Activated effector memory CD4-positive, alpha-beta T cell treated with Interleukin-2 at 50 U/mL for 16 hours (primary cell): ENCODE results near the gene TENM4.

Experiments
- DNase-seq: peaks from one replicate; pipeline ENCODE4 v3.0.0-alpha.2; 2020

TENM4 gene

DNA sequence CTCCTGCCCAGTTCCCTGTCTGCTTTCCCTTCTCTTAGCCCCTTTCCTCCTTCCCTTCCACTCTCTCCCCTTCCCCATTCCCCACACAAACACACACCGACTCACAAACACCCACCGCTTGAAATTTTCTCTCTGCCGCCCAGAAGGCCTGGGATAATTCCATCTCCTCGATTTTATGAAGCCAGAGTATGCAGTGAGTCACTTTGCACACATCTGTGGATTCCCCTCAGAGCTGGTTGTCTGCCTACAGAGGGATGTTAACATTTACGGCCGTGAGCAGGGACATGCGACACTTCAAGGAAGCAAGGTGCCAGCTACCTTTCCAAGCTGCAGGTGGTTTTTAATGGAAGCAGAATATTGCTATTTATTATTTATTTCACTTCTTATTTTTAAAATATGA lies 332.0 kb downstream of the TENM4 start:
- DNase-seq = no peak

DNA sequence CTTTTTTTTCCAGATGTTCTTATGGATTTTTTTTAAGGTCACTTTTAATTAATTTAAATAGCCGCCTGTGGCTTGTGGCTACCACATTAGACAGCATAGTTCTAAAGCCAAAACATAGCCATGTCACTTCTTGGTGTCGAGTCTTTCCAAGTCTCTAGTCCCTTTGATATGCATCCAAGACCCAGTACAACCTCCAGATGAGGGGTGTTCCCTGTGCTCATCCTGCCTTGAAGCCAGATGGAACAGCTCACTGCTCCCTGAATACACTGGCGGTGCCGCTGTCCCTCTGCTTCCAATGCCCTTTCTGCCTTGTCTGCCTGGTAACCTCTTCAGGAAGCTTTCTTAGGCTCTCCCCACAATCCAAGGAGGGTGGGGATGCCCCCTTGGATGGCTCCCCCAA lies 338.0 kb downstream of the TENM4 start:
- no peak for DNase-seq

DNA sequence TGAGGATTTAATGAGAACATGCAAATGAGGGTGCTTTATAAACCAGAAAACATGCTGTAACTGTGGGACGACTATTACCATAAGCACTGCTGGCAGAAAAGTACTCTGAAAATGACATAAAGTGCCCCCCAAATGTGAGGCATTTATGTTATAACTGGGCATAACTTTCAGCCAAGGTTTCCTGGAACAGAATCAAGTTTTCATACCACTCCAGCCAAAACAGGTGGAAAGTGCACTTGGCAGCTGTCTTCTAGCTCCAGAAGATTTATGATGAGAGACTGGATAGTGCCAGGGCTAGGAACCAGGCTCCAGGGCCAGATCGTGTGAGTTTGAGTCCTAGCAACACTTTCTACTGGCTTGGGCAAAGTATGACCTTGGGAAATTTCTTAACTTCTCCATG lies 339.2 kb downstream of the TENM4 start:
- no peak for DNase-seq

DNA sequence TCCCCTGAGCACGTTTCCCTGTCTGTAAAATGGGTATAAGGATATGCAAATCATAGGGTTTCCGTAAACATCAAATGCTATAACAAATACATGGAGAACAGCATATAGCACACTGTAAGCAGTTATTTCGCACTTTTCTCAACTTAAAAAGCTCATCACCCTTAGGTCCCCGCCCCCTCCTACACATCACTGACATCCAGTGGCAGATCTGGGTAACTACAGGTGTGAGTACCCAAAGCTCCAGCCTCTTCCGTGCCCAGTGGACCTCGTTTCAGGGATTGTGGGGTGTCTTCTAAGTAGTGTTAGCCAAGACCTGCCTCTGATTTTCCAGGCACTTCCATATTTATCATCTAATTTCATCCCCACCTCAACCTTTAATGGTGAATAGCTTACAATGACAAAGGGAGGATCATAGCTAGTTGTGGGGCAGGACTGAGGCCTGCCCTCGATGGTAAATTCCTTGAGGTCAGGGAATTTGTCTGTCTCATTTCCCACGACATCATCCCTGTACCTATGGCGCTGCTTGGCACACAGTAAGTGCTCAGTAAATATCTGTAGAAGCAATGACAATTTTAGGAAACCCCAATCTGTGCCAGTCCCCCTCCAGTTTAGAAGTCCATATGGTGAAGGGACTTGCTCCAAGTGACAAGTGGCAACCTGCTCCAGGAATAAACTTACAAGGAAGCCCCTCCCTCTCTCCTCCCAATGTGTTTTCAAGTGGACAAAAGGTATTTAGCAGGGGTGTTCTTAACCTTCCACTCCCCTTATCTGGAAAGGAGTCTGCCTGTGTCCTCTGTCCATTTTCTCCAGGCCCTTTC lies 340.5 kb downstream of the TENM4 start:
- DNase-seq = no peak

DNA sequence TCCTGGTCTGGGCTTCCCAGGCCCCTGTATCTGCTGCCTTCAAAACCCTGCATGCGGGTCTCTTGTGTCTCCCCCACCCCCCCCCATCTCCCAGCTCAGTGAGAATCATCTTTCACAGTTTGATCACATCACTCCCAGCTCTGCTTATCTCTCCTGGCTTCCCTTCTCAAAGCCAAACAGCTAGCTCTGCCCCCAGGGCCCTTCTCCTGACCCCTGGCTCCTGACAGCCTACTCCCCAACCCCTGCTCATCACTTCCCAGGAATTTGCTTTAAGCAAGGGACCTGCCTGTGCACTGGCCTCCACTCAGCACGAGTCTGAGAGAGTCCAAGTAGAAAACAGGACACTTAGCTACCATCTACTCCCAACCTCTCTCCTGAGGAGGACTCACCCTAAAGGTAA lies 342.7 kb downstream of the TENM4 start:
- no peak for DNase-seq

DNA sequence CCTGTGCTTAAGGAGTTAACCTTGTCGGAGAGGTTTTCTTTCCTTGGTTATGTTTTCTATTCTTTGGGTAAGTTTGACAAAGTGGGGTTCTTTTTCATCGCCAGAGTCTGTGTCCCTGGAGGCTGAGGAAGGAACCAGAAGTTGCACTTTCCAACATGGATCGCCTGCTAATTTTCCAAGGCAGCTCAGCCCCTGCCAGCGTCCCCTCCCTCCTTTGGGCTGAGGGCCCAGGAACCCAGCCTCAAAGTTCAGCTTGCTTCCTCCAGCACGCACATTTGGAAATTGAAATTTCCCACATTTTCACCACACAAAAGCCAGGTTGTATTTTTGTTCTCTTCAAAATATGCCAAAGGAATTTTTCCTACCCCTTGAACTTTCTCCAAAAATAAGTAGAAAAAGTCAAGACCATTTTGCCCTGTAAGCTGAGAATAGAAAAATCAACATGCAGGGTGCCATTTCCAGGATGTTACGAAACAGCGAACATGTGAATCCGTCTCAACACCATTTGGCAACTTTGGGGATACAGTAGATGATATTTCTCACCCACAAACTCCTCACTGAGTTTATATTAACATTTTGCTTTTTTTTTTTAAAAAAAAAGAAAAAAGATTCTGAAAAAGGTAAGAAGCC lies 343.5 kb downstream of the TENM4 start:
- DNase-seq = no peak

DNA sequence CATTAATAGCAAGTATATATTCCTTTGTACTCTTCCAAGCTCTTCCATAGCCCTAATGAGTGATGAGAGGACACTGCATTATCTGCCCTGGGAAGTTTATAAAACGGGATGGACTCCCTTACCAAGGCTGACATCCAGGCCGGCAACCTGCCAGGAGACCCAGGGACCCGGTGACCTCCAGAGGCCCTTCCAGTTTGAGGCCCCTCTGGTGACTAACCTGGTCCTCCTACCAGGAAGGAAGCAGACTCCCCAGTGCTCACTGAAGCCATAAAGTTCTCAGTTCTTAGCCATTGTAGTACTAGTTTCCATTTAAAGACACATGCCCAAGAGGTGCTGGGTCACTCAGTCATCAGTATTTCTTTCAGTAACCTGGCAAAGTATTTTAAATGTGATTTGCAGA lies 345.4 kb downstream of the TENM4 start:
- no peak for DNase-seq

DNA sequence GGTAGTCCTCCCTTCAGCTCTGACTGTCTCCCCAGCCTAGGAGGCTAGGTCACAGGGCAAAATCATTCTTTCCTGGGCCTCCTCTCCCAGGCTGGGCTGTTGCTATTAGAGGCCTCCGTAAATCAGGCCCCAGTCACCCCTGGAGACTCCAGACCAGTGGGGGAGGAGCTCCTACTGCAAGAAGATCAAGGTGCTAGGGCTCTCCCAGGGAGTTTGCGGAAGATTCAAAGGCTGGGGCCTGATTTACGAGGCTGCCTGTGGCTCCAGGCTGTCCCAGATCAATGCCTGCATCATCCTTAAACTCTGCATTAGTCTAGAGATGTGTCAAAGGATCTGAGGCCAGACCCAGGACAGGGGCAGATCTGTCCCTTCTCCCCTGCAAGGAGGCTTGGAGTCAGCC lies 346.2 kb downstream of the TENM4 start:
- no peak for DNase-seq

DNA sequence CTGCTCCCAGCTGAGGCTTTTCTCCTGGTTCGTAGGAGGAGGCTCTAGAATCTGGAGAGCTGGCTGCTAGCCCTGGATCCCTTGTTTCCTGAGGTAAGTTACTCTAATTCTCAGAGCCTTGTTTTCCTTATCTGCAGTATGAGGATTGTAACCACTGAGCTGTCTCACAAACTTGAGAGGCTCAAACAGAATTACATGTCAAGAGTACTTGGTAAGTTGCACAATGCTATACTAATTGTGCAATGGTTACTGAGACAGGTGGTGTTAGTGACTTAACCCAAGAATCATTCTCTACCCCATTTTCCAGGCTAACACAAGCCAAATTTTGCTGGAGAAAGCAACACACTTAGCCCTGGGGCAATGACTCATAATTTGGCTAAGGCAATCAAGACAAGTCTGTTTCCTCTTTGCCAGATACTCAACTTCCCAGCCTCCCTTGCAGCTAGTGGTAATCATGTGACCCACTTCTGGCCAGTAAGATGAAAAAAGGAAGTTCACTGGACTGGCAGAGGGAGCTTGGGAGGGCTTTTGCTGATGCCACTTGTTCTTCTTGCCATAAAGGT lies 348.0 kb downstream of the TENM4 start:
- no peak for DNase-seq

DNA sequence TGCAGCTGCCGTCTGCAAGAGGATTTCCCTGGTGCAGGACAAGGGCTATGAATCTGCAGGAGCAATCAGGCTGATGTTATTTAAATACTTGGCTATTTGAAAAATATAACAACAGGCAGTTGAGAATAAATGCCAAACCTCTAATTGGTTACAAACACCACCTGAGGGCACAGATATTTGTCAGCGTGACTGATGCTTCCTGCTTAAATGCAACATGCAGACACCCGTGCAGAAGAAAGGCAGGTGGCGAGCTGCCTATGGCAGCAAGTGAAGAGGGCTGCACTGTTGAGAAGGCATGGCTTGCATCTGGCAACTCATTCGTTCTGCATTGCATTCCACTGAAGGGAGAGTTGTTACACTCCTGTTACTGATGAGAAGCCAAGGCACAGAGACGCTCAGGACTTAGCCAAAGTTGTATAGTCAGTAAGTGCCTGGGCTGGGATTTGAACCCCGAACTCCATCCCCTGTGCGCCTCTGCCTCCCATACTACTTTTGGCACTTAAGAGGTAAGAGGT lies 350.6 kb downstream of the TENM4 start:
- DNase-seq = no peak

DNA sequence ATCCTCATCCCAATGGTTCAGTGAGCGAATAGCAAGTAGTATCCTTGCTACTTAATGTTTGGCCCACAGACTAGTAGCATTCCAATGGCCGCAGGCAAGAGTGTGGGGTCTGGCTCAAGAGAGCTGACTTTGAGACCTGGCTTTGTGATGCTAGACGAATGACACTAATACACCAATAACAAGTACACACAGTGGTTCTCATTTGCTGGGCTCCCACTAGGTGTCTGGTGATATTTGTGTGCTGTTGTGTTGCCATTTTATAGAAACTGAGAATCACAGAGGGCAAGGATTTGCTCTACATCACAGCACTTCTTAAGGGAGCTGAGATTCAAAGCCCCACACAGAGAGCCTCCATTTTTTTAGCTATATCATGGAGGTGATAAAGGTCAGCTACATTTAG lies 351.2 kb downstream of the TENM4 start:
- no peak for DNase-seq

DNA sequence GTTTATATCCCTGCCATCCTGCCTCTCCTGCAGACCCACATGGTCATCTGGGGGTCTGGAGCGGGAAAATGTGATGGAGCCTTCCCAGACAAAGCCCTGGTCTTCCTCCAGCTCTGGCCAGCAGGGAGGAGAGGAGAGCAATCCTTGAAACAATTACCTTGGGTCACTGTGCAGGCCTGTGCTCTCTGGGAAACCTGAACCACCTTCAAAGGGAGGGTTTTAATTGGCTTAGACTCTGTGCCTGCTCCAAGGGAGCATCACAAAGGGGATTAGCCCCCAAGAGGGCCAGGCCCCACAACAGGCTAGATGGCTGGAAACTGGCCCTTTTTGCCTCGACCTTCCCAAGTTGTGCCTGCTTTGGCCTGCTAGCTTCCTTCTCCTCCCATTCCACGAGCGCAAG lies 351.9 kb downstream of the TENM4 start:
- DNase-seq = no peak

DNA sequence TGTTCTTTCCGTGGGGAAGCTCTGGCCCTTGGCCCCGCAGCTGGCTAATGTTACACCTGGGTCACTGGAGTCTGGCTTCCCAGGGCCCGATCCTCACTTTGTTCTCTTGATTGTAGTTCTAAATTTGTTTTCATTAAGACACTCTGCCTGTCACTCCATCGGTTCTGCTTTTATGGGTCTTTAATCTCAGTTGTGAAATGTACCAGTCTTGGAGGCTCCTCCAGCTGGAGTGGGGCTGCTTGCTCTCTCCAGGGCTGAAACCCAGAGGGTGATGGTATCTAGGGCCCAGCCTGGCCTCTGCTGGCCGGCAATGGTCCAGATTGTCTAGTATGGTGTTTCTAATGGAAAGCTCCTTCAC lies 352.9 kb downstream of the TENM4 start:
- no peak for DNase-seq

DNA sequence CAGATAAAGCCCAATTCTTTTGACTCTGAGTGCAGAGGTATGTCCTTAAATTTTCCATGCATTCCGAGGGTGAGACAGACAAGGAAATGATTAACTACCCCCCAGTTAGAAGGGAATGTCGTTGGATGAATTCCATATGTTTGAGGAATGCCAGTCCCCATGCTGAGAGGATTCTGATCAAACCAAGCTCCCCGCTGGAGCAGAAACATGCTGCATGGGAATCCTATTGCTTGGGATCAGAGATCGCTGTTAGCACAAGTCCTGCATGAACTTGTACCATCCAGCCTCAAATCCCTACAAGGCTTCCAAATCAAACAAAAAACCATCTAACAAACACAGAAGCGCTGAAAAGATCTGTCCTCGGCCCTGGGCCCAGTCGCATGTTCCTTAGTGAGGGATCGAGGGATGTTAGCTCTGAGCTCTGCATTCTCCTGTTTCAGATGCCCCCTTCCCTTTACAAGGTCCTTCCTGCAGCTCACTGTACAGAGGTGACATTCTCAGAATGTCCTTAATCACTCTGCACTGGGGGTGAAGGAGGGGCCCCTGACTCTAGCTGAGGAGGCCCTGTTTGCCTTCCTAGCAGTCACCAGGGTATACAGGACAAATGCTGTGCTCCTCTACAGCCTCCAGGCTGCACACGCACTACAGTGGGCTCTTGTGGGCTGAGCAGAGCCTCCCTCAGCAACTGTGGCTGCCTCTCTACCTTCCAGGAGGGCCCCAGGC lies 353.4 kb downstream of the TENM4 start:
- DNase-seq = no peak

DNA sequence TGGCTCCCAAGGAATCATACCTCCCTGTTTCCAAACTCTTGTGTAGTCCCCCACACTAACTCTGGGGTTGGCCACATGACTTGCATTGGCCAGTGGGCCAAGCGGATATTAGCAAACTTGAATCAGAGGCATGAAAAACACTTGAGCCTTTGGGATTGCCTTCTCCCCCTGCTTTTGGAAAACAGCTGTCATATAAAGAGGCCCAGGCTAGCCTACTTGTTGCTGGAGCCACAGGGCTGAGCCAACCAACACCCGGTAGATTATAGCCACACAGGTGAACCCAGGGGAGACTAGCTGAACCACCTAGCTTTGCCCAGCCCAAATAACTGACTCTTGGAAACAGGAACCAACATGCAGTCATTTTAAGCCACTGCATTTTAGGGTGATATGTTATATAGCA lies 354.8 kb downstream of the TENM4 start:
- DNase-seq = no peak

DNA sequence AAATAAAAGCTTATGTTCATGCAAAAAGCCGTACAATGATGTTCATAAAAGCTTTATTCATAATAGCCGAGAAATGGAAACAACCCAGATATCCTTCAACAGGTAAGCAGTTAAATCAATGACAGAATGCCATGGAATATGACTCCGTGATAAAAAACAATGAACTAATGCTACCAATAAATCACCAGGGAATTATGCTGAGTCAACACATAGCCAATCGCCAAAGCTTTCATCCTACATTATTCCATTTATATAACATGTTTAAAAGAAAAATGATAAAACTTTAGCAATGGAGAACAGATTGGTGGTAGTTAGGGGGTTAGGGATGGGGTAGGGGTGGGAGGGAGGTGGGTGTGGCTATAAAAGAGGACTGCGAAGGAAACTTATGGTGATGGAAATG lies 356.4 kb downstream of the TENM4 start:
- no peak for DNase-seq

DNA sequence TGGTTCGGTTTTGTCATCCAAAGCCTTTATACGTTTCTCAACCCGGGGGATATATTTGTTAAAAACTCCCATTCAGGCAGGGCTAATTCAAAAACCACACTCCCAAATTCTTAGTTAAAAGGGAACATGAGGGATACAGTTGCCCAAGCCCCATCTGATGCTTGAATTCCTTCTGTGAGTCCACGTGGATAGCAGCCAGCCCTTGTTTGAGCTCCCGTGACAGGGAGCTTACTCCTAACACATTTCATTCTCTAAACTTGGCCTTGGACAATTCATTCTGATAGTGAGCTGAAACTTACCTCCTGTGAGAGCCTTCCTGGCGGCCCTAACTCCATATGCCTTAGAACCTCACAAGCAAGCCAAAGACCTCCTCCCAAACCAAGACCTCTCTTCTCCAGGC lies 357.5 kb downstream of the TENM4 start:
- no peak for DNase-seq

DNA sequence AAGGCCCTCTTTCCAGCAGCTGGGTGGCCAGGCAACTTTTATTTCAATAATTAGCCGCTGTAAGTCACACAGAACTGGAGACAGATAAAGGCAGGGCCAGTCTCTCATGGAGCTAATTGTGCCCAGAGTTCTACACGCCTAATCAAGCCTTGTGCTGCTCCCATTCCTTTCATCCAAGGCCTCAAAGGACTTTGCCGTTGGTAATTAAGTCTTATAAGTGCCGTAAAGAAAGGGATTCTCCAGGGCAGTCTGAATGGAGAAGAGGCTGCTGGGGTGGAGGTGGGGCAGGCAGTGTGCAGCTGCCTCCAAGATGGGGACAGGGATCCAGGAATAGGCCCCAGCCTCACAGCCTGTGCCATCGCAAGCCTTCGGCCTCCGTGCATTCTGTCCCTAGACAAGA lies 357.9 kb downstream of the TENM4 start:
- DNase-seq = no peak

DNA sequence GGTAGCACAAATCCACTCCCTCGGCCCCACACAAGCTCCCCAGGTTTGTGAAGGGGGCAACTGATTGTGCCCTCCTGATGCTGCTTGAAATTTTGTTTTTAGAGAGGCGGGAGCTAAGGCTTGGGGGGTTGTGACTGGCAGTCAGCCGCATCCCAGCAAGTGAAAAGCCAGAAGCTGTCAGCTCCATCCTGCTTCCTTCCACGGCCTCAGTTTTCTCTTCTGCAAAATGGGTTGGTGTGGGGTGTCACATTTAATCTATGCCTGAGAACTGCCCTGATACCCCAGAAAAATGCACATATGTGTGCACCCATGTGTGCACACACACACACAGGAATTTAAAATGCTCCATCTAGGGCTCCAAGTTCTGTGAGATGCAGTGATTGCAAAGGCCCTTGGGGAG lies 358.6 kb downstream of the TENM4 start:
- no peak for DNase-seq

DNA sequence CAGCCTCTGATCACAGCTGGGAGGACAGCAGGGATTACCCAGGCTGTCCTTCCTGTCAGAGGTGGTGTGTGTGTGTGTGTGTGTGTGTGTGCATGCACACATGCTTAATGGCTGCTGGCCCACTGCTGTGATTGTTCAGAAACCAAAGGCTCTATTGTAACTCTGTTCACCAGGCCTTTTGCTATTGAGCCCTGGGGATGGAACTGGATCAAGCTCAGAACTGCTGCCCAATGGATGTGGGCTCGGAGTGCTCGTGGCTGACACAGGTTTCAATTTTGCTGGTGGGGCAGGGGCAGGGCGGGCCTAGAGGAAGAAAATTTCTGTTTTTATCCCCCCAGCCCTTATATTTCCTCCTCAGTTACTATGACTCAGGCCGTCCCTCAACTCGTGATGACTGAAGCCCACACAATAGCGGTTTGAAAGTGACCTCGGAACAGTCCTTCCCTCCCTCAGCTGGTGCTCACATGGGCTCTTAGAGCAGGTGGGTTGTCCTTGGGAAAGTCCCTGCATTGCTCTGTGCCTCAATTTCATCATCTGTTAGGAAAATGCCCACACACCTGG lies 359.3 kb downstream of the TENM4 start:
- DNase-seq = no peak

DNA sequence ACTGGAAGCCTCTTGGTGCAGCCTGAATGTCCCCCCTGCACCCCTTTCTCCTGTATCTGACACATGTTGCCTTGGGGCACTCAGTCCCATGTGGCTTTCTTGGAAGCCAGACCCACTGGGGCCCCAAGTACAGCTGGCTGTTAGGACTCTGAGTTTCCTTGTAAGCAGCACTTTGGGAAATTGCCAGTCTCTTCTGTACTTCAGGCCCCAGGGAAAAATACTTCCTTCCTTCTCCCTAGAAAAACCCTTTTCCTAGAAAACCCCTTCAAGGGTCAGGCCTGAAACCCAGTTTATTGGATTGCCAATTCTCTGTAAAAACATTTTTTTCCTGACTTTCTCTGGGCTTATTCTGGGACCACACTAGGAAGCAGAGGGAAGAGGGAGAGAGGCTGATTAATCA lies 360.3 kb downstream of the TENM4 start:
- no peak for DNase-seq

DNA sequence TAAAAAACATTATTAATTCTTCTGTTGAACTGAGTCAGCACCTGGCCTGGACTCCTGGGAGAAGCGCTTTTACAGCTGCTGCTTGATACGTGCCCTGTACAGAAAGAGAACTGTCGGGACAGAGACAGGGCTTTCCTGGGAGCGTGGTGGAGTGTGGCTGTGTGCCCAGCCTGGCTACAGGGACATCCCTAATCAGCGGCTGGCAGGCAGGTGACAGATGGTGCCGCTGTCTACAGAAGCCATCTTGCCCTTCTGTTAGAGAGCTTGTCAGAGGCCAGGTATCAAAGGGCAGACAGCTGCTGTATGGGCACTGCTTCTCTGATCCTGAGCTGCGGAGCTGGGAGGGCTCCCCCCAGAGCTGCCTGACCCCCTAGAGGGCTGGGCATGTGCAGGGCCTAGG lies 361.8 kb downstream of the TENM4 start:
- no peak for DNase-seq

DNA sequence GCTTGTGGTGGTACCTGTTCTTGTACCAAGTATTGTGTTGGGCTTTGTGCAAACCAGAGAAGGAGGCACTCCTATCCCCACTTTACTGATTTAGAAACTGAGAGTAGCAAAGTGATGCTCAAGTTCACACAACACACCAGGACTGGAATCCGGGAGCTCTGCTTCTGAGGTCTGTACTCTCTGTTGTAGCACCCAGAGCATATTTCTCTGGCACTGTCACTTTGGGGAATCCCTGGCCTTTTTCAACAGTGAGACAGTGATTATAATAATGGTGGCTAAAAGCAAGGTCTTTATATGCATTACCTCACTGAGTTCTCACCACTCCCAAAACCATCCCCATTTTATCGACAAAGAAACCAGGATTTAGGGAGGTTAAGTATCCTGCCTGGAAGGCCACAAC lies 362.4 kb downstream of the TENM4 start:
- DNase-seq = no peak
